CD4-positive, alpha-beta T cell treated with Interleukin-12 subunit alpha and Interleukin-12 subunit beta, for 1 hour (primary cell): Measurements from ENCODE around the gene DNAJB14.

Experiments
- DNase-seq: peaks from one replicate; pipeline ENCODE4 v3.0.0-alpha.2; 2020

Gene DNAJB14

DNA sequence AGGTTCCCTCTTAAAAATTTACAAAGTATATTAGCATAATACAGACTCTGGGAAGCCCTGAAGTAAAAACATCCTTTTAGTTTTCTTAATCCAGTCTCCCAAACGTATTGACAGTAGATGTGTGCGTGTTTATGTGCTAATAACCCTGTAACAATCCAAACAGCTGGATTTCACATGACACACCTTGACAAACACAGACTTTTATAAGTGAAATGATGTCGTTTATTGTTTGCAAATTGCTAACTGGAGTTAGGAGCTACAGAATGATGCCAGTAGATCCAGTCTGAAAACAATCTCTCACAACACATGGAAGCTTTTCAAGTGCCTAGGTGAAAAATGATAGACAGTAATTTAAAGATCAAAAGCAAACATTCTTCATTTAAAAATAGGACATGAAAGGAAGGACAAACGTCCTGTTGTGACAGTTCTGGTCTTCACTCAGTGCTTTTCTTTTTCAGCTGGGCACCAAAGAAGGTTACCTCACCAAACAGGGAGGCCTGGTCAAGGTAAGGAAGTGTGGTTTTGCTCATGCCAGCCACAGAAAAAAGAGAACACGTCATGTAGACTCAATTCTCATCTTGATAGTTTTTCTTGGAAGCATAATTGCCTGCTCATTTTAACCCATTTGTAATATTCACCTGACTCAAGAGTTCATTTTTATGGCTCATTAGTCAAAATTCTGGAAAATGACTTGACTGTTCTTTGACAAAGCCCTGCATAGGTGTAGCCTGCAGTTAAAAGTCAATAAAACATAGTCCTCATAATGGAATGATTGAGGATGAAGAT lies 85.1 kb downstream of the DNAJB14 start:
- DNase-seq, result no peak

DNA sequence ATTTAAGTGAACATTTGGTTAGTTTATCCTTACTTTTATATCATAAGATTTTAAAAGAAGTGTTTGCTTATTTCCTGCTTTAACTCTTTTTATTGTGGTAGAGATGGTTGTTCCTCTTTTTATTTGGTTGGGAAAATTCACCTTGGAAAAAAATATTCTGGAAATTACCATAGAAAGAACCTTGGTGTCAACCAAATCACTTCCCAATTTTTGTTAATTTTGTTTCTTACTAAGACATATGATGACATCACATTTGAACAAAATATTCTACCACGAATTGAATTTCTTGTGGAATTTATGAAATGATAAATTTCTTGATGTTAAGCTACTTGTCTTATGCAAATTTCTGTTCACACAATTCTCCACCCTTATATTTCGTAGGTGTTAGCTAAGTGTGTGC lies 85.9 kb downstream of the DNAJB14 start:
- DNase-seq, result no peak

DNA sequence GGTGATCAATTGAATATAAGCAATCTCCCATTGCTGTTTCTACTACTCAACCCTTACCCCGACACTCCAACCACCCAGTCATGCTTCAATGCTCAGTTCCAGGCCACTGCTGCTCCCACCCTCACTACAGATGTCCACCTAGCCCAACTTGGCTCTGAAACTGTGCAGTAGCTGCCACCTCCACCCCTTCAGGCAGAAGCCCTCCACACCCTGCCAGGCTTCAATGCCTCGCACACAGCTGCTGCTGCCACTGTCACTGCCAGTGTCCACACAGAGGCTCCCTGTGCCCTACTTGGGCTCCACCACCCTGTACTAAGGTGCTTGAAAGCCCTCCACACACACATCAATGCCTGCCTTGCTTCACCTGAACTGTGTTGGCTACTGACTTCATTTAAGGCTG lies 86.8 kb downstream of the DNAJB14 start:
- DNase-seq, result no peak

DNA sequence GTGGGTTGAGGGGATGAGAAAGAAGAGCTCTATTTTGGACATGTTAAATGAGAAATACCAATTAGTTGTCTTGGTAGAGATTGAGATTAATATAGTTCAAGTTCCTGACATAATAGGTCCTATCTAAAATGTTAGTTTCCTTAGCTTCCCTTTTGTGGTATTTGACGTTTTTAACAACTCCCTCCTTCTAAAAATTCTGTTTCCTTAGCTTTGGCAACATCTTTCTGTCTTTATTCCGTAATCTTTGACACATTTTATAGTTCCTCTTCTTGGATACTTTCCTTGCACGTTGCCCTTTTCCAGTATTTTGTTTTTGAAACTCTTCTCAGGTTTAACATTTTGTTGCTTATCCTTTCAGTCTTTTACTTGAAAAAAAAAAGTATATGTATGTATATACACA lies 89.1 kb downstream of the DNAJB14 start:
- no peak for DNase-seq

DNA sequence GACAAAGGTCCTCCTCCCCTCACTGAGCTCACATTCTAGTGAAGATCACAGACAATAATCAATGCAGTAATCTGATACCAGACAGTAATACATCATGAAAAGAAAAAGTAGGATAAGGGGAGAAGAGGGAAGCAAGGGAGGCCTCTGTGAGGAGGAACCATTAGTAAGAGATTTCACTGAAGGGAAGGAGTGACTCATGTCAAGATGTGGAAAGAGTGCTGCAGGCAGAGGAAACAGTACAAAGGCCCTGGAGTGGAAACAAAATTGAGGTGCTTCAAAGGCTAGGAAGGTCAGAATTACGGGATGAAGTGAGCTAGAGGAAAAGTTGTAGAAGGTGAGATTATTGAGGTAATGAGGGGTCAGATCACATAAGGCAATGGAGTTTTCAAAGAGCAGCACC lies 90.3 kb downstream of the DNAJB14 start:
- DNase-seq, result no peak

DNA sequence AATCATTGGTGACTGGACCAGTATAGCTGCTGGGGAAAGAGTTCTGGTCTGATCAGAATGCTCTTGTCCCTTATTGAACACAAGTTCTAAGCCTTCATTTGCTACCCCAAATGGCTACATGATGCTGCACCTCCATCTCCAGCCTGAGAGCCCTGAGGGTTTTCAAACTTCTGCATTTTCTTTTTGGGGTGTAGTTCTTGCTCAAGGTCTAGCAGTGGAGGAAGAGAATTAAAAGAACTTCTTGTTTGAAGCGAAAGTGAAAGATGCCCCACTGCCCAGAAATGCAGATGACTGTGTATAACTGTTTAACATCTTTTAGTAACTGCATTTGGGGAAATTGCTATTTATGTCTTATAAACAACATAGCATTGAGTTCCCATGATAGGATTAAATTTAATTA lies 90.7 kb downstream of the DNAJB14 start:
- DNase-seq, result peak; percentile 34

DNA sequence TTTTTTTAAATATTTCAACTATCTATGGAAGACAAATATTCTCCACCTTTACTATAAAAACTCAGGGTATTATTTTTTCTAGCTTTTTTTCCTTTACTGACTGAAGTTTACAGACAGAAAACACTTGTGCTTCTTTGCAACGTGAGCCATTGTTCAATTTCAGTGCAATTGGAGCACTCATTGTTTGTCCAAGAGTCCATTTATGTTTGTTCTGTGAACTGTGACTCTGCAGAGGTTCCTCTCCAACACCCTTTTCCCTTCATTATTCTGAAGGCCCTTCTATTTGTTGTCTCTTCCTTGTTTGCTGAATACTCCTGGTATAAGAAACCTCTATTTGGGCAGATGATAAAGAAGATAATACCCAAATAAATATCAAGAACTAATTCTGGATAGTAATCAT lies 92.4 kb downstream of the DNAJB14 start:
- DNase-seq, result no peak

DNA sequence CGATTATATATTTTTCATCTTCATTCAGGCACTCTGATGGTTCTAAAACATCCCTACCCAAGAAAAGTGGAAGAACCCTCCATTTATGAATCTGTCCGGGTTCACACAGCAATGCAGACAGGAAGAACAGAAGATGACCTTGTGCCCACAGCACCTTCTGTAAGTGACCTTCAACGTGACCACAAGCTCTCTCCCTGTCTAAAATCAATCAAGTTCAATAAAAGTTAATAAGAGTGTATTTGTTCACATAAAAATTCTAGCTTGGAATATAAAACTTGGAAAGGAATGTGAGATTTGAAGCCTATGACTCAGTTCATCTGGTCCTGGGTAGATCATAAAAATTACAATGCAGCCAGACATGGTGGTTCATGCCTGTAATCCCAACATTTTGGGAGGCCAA lies 93.2 kb downstream of the DNAJB14 start:
- no peak for DNase-seq

DNA sequence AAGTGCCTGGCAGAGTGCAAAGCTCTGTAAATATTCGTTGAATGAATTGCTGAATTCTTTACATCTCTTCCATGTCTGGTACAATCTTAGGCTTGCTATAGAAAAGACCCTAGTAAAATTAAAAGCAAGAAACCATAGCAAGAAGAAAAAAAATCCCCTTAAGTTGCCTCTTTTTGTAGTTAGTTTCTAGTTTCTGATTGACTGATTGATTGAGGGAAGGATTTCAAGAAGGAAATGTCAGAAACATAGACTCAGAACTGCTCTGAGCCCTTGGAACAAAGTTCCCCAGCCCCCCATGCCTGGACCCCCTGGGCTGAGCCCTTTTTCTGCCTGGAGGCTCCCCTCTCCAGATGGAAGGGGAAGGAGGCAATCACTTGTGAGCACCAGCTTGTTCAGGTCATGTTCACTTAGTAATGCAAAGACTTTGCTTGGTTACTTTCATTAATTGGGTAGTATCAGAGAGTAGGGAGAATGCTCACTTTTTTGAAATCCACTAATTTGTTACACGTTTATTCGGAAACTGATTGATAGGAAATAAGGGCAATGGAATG lies 94.1 kb downstream of the DNAJB14 start:
- no peak for DNase-seq

DNA sequence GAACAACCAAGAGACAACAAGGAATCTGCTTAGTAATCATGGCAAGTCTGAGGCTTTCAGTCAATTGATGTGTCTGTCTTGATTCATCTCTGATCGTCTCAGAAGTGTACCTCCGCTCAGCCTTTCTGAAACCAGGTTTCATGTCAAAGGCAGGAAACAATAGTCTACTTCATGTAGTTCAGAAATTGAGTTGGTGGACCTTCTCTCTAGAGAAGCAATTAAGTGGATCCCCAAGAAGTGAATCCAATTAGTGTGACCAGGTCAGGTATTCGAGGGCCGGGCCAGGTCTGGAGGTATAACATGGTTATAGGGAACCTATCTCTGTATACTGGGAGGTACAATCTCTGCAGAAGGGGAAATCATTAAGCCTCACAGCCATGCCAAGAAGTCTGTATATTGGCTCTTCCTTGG lies 97.8 kb downstream of the DNAJB14 start:
- DNase-seq, result no peak

DNA sequence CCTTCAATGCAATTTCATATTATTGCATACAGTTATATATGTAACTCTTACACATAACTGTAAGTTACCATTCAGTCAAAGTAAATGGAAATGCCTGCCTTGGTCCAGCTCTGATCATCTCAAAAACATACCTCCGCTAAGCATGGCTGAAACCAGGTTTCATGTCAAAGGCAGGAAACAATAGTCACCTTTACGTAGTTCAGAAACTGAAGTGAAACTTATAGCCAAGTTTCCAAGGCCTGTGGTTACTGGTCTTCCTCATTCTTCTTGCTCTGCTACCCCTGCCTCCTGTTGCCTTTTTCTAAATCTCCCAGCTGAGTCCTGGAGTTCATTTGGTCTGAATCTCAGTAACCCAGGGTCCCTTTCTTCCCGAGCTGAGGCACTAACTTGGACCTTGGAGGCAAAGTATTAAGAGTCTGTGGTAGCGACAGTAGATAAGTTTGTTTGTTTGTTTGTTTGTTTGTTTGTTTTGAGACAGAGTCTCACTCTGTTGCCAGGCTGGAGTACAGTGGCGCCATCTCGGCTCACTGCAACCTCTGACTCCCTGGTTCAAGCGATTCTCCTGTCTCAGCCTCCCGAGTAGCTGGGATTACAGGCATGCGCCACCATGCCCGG lies 98.9 kb downstream of the DNAJB14 start:
- peak; percentile 34 for DNase-seq

DNA sequence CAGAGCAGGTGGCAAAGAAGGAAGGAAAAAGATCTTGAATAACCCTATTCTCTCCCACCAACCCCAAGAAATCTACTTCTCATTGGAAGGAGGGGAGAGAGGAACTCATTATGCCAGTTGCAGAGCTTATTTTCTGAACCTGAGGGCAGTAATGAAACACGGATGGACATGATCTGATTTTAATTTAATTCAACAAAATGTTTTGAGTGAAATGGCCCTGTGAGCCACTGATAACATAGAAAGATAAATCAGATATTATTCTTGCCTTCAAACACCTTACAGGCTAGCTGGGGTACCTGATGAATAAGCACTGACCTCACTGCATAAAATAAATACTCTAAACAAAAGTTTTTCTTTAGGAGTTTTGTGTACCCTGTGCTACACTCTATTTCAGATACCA lies 99.5 kb downstream of the DNAJB14 start:
- no peak for DNase-seq
